ENCODE results near the gene ZNF860. TPM values are rescaled to one million over a fixed set of nuclear protein-coding genes. Genes with fewer than 3 reads are reported as not detected.
"Not testable (repeated sequence)": the region's sequence is repeated elsewhere in the genome, so short reads cannot be mapped to it uniquely, and the experiment has no call there.

The ZNF860 gene
- total RNA-seq, 4 donors from 2014 or later, result 1.0 to 2.8 (median 2.0) TPM

- TF ChIP-seq POLR2A (IDR thresholded peaks at IDR 0.05) (no peak), CTCF (IDR thresholded peaks at IDR 0.05) (no peak)
- DNase-seq (ENCODE audit: low spot score in 2 of 2), result no peak
- no peak overlapping the region for H3K4me3 ChIP-seq (ENCODE audit: low read depth, poor library complexity, severe bottlenecking)
- intact Hi-C loops (cut with DNase I; ENCODE audit: low total_unique reads), result no loop called here
- WGBS, 2 donors, result 87 to 89% methylated on average over 1 of the region's 1 CpG
These were observed 6.7 kb downstream of the ZNF860 start for GRCh38 chr3:31988271-31988670.

DNA sequence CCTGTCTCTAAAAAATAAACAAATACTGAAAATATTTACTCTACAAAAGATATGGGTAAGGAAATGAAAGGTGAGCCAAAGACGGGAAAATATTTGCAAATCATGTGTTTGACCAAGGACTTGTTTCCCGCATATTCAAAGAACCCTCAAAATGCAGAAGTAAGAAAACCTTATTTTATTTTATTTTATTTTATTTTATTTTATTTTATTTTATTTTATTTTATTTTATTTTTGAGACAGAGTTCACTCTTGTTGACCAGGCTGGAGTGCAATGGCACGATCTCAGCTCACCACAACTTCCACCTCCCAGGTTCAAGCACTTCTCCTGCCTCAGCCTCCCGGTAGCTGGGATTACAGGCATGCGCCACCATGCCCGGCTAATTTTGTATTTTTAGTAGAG, 11.4 kb downstream of the ZNF860 start:
- intact Hi-C loops (cut with DNase I; ENCODE audit: low total_unique reads); H3K4me3 ChIP-seq (ENCODE audit: low read depth, poor library complexity, severe bottlenecking); DNase-seq (ENCODE audit: low spot score in 2 of 2): not testable (repeated sequence)
- WGBS, 2 donors, result 96 to 97% methylated on average over 6 of the region's 6 CpGs

DNA sequence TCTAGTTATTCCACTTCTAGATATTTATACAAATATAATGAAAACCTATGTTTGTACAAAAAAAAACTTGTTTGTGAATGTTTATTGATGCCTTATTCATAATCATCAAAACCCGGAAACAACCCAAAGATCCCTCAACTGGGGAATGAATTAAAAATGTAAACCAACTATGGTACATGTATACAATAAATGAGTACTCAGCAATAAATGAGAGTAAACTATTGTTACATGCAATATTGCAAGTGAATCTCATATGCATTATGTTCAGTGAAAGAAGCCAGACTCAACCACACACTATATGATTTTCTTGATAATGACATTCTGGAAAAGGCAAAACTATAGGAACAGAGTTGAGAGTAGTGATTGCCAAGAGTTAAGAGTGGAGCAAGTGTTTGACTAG, 12.3 kb downstream of the ZNF860 start:
- intact Hi-C loops (cut with DNase I; ENCODE audit: low total_unique reads), result no loop called here
- DNase-seq (ENCODE audit: low spot score in 2 of 2), result no peak
- H3K4me3 ChIP-seq (ENCODE audit: low read depth, poor library complexity, severe bottlenecking), result no peak overlapping the region
- no peak for TF ChIP-seq CTCF (IDR thresholded peaks at IDR 0.05)
- no peak for TF ChIP-seq POLR2A (IDR thresholded peaks at IDR 0.05)
- 95 to 98% methylated on average over 1 of the region's 1 CpG for WGBS, 2 donors

DNA sequence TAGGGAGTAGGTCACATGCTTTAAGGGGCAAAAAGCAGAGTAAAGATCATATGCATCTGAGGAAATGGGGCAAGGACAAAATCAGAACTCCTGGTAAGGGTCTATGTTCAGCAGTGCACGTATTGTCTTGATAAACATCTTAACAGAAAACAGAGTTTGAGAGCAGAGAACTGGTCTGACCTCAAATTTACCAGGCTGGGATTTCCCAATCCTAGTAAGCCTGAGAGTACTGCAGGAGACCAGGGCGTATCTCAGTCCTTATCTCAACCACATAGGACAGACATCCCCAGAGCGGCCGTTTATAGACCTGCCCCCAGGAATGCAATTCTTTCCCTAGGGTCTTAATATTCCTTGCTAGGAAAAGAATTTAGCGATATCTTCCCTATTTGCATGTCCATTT, 13.5 kb downstream of the ZNF860 start:
- DNase-seq (ENCODE audit: low spot score in 2 of 2); intact Hi-C loops (cut with DNase I; ENCODE audit: low total_unique reads); H3K4me3 ChIP-seq (ENCODE audit: low read depth, poor library complexity, severe bottlenecking): not testable (repeated sequence)
- WGBS, 2 donors, result 64 to 92% methylated on average over 5 of the region's 5 CpGs

DNA sequence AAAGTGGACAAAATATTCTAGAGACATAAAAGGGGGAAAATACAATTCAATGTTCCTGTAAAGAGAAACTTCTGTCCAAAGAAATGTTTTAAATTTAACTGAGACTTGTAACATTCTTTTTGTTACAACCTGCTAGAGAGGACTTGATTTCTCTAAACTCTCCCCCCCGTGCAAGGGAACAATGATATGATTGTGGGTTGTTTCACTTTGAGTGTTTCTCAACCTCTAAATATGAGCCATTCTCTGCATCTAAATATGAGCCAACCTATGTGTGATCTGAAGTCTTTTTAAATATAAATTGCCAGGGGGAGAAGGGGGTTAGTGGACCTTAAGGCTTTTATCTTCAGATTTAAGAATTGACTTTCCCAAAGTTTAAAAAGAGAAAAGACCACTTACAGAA, 14.6 kb downstream of the ZNF860 start:
- TF ChIP-seq CTCF (IDR thresholded peaks at IDR 0.05) (no peak), POLR2A (IDR thresholded peaks at IDR 0.05) (no peak)
- H3K4me3 ChIP-seq (ENCODE audit: low read depth, poor library complexity, severe bottlenecking), result no peak overlapping the region
- WGBS, 2 donors, result 63 to 65% methylated on average over 1 of the region's 1 CpG
- intact Hi-C loops (cut with DNase I; ENCODE audit: low total_unique reads), result no loop called here
- no peak for DNase-seq (ENCODE audit: low spot score in 2 of 2)

DNA sequence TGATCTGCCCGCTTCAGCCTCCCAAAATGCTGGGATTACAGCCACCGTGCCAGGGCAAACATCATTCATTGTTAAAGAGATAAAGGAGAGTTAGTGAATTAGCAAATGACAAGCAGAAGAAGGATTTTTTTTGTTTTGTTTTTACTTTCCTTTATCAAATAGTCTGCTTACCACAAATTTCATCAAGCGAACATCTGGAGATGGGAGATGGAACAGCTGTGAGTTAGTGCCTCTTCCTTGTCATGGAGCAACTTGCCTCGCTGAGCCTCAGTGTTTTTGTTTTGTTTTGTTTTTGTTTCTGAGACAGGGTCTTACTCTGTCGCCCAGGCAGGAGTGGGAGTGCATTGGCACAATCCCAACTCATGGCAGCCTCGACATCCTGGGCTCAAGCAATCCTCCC, 15.9 kb downstream of the ZNF860 start:
- no peak for DNase-seq (ENCODE audit: low spot score in 2 of 2)
- no peak overlapping the region for H3K4me3 ChIP-seq (ENCODE audit: low read depth, poor library complexity, severe bottlenecking)
- 83% methylated on average over 6 of the region's 6 CpGs for WGBS, 2 donors
- intact Hi-C loops (cut with DNase I; ENCODE audit: low total_unique reads), result no loop called here
- TF ChIP-seq CTCF (IDR thresholded peaks at IDR 0.05) (no peak), POLR2A (IDR thresholded peaks at IDR 0.05) (no peak)

- TF ChIP-seq POLR2A (IDR thresholded peaks at IDR 0.05), result no peak
- TF ChIP-seq CTCF (IDR thresholded peaks at IDR 0.05), result no peak
- no peak overlapping the region for H3K4me3 ChIP-seq (ENCODE audit: low read depth, poor library complexity, severe bottlenecking)
- intact Hi-C loops (cut with DNase I; ENCODE audit: low total_unique reads), result no loop called here
- no peak for DNase-seq (ENCODE audit: low spot score in 2 of 2)
- 88 to 89% methylated on average over 7 of the region's 7 CpGs for WGBS, 2 donors
These were observed 18.4 kb downstream of the ZNF860 start for GRCh38 chr3:31999907-32000439.
